LNCaP clone FGC (cell line): ENCODE data around the gene AICDA.
A peak's percentile ranks its signal among the peaks of the same experiment; 100 is the strongest.

Experiments
- DNase-seq: peaks from one replicate; pipeline ENCODE4 v3.0.0-alpha.2; 2011; ENCODE audit warnings: low read depth
- H3K4me3 ChIP-seq: 2 replicates; pipeline ENCODE4 v1.5.1; 2011; ENCODE audit warnings: mild to moderate bottlenecking, low read depth, low read length, control low read depth
- TF ChIP-seq, protein P1 (sequence below): IDR thresholded peaks from 2 replicates; pipeline ENCODE4 v1.5.1; 2012; ENCODE audit warnings: mild to moderate bottlenecking; ENCODE audit not compliant: control insufficient read depth, insufficient read depth; ENCODE audit errors: extremely low read depth

The AICDA gene

DNA sequence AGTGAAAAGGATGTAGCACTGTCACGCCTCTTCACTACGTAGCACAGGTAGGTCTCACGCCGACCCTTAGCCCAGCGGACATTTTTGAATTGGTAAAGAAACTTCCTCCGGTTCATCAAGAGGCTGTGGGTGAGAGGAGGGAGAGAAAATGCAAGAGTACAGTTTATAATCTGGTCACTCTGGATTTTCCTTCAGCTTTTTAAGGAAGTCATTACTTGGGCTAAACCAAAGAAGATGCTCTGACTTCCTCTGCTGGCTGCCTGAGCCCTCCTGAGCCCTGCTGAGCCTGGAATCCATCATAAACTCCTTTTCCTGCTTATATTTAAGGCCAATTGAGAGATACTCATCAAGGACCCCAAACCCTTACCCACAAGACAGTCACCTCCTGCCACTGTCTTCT, 5.8 kb downstream of the AICDA start:
- DNase-seq: no peak
- no peak overlapping the region for H3K4me3 ChIP-seq
- TF ChIP-seq, protein P1, sequence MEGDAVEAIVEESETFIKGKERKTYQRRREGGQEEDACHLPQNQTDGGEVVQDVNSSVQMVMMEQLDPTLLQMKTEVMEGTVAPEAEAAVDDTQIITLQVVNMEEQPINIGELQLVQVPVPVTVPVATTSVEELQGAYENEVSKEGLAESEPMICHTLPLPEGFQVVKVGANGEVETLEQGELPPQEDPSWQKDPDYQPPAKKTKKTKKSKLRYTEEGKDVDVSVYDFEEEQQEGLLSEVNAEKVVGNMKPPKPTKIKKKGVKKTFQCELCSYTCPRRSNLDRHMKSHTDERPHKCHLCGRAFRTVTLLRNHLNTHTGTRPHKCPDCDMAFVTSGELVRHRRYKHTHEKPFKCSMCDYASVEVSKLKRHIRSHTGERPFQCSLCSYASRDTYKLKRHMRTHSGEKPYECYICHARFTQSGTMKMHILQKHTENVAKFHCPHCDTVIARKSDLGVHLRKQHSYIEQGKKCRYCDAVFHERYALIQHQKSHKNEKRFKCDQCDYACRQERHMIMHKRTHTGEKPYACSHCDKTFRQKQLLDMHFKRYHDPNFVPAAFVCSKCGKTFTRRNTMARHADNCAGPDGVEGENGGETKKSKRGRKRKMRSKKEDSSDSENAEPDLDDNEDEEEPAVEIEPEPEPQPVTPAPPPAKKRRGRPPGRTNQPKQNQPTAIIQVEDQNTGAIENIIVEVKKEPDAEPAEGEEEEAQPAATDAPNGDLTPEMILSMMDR: no peak

DNA sequence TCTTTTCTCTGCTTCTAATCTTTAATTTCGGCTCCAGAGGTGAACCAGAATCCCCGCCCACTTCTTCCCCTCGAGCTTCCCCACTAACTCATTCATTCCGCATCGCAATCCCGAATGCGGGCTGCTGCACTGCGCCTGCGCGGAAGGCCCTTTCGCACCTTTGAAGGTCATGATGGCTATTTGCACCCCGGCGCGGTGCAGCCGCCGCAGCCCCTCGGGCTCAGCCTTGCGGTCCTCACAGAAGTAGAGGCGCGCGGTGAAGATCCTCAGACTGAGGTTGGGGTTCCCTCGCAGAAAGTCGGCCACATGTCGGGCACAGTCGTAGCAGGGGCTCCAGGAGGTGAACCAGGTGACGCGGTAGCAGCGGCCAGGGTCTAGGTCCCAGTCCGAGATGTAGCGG, 7.6 kb downstream of the AICDA start:
- H3K4me3 ChIP-seq: no peak overlapping the region
- TF ChIP-seq, protein P1: no peak
- DNase-seq: no peak

DNA sequence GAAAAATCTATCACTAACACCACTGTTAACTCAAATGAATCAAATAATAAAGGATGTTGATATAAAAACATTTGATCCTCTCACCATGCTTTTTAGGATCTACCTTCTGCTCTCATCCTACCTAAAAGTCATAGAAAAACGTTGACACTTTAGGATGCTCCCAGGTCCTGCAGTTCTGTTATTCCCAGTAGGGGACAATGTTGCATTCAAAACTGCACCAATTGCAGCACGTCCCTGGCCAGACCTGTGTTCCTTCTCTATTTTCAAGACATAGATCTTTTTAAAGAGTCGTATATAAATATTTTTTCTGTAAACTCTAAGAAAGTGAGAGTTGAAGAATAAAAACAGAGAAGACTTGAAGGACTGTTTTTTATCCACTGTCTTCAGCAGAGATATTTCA, 8.8 kb downstream of the AICDA start:
- TF ChIP-seq, protein P1: peak; percentile 36; the same call in 1 of the 2 replicates
- no peak for DNase-seq
- no peak overlapping the region for H3K4me3 ChIP-seq

DNA sequence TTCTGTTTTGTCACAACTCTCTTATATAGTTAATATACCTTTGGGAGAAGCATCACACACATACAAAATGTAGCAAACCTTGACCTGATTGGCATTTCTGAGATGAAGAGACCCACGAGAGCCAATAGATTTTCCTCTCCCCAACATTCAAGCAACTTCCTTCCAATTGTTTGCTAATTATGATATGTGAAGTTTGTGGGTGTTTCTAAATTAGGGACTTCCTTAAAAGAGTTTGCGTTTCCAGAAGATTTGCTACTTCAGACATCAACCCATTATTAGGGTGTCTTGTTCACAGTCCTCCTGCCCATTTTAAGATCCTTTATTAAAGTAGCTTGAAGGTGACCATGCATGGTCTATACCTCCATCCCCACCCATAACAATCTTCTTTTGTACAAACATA, 9.4 kb downstream of the AICDA start:
- H3K4me3 ChIP-seq: no peak overlapping the region
- TF ChIP-seq, protein P1: no peak

DNA sequence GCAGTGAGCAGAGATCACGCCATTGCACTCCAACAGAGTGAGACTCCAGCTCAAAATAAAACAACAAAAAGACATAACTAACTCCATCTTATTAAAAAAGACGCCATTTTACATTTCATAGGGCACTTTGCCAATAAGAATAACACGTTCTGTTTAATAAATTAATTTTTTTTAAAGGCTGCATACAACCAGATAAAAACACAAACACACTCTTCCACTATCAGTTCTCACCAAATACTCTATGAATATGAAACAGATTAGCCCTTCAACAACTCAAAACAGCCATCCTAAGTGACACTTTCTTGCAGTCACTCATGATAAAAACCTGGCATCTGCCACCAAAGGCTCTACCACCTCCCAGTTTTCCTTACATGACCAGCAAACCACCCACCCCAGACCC, 16.1 kb downstream of the AICDA start:
- no peak overlapping the region for H3K4me3 ChIP-seq
- TF ChIP-seq, protein P1: no peak
- DNase-seq: no peak

More for the DNA sequence above, 9.4 kb downstream of the AICDA start:
- no peak for DNase-seq

DNA sequence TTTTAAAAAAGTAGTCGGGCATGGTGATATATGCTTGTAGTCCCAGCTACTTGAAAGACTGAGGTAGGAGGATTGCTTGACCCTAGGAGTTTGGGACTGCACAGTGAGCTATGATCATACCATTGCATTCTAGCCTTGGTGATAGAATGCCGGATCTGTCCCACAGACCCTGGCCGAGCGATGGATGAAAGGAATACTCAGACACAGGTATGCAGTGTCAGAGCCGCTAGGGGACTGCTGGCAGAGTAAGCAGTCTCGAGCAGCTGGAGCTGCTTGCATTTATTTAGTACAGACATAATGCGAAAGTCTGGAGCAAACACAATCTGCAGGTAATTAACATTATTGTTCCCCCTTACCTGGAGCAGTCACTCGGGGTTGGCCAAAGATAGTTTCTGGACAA, 18.6 kb downstream of the AICDA start:
- TF ChIP-seq, protein P1: no peak
- H3K4me3 ChIP-seq: no peak overlapping the region
- DNase-seq: no peak

DNA sequence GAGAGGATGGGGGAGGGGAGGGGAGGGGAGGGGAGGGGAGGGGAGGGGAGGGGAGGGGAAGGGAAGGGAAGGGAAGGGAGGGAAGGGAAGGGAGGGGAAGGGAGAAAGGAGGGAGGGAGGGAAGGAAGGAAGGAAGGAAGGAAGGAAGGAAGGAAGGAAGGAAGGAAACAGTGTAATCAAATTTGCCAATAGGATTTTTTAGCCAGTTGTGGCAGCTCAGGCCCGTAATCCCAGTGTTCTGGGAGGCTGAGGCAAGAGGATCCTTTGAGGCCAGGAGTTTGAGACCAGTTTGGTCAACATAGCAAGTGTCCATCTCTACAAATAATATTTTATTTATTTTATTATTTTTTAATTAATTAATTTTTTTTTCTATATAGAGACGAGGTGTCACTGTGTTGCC, 19.4 kb downstream of the AICDA start:
- no peak overlapping the region for H3K4me3 ChIP-seq
- no peak for DNase-seq
- TF ChIP-seq, protein P1: no peak
